ENCODE data around the gene BAHD1. TPM values are rescaled to one million over a fixed set of nuclear protein-coding genes. Genes with fewer than 3 reads are reported as not detected.

BAHD1 gene
- total and polyA plus RNA-seq, 2 donors (not counting 1 experiment from before 2014, with no cell fraction given) = 15.0 to 34.7 TPM

GRCh38 chr15:40472171-40472727 lies 31.5 kb downstream of the BAHD1 start:
- Histone ChIP-seq H3K79me2 (ENCODE audit: control insufficient read depth, insufficient read depth, low read length) (peaks cover 3% of the 10 kb centered on the region), H3K4me3 (ENCODE audit: control extremely low read depth in 1 of 5, extremely low read depth in 1 of 5, insufficient read depth in 1 of 5, low read depth in 2 of 5, low read length in 4 of 5) (peak overlapping the region in 4 of 5 experiments; percentile 77 to 84 (median 79)), H3K27ac (ENCODE audit: low read length in 2 of 2) (no peak overlapping the region), H3K9ac (ENCODE audit: low read length) (peak overlapping the region; percentile 94), H3K4me2 (replicated peaks; ENCODE audit: low read depth, low read length, poor library complexity, severe bottlenecking) (peak overlapping the region; percentile 99), H2AFZ (ENCODE audit: insufficient read depth, low read depth, low read length, poor library complexity, severe bottlenecking) (peak overlapping the region; percentile 90), H3K36me3 (replicated peaks in 1 of 2; ENCODE audit: control extremely low read depth in 1 of 2, control insufficient read depth in 1 of 2, extremely low read depth in 1 of 2, insufficient read depth in 2 of 2, low read length in 1 of 2) (no peaks in the 10 kb centered on the region), H3K9me3 (ENCODE audit: control extremely low read depth in 1 of 3, control insufficient read depth in 2 of 3, insufficient read depth in 1 of 3, low read length in 2 of 3) (no peaks in the 10 kb centered on the region), H3K27me3 (replicated peaks in 1 of 4; ENCODE audit: control extremely low read depth in 1 of 4, control insufficient read depth in 3 of 4, insufficient read depth in 4 of 4, low read length in 3 of 4) (no peaks in the 10 kb centered on the region), H3K4me1 (ENCODE audit: control insufficient read depth in 2 of 2, insufficient read depth in 2 of 2, low read length in 2 of 2) (peaks cover 6 to 18% of the 10 kb centered on the region in 2 donors), H4K20me1 (ENCODE audit: control insufficient read depth, insufficient read depth, low read length, poor library complexity, severe bottlenecking) (no peaks in the 10 kb centered on the region)
- Mint-ChIP-seq H3K9me3 (ENCODE audit: insufficient read depth) (no peaks in the 10 kb centered on the region), H3K4me3 (peak overlapping the region; percentile 94), H3K27ac (peak overlapping the region; percentile 95), H3K4me1 (peaks cover 15% of the 10 kb centered on the region), H3K27me3 (no peaks in the 10 kb centered on the region)
- 64% methylated on average over 9 of the region's 9 CpGs for WGBS (ENCODE audit: insufficient coverage)
- DNase-seq (no peak), ATAC-seq (ENCODE audit: low read depth) (no peak)
- intact Hi-C loops (cut with micrococcal nuclease) = no loop called here
- no peak for TF ChIP-seq EZH2 (IDR thresholded peaks at IDR 0.05; ENCODE audit: borderline replicate concordance, insufficient read depth, low read depth, low read length, poor library complexity, severe bottlenecking)
- no peak for TF ChIP-seq CTCF (IDR thresholded peaks at IDR 0.05)
- CTCF ChIA-PET = no interaction called here
- POLR2A ChIA-PET = no interaction called here

GRCh38 chr15:40474581-40474980 lies 33.8 kb downstream of the BAHD1 start:
- intact Hi-C loops (cut with micrococcal nuclease) = no loop called here
- H3K79me2 ChIP-seq (ENCODE audit: control insufficient read depth, insufficient read depth, low read length) = peaks cover 3% of the 10 kb centered on the region
- H4K20me1 ChIP-seq (ENCODE audit: control insufficient read depth, insufficient read depth, low read length, poor library complexity, severe bottlenecking) = no peaks in the 10 kb centered on the region
- Mint-ChIP-seq H3K4me1 (peaks cover 15% of the 10 kb centered on the region), H3K4me3 (no peak overlapping the region), H3K27me3 (peaks cover 8% of the 10 kb centered on the region), H3K27ac (no peak overlapping the region), H3K9me3 (ENCODE audit: insufficient read depth) (no peaks in the 10 kb centered on the region)
- no peak overlapping the region for H3K9ac ChIP-seq (ENCODE audit: low read length)
- CTCF ChIA-PET = no interaction called here
- no peak for TF ChIP-seq CTCF (IDR thresholded peaks at IDR 0.05)
- no peak for TF ChIP-seq EZH2 (IDR thresholded peaks at IDR 0.05; ENCODE audit: borderline replicate concordance, insufficient read depth, low read depth, low read length, poor library complexity, severe bottlenecking)
- POLR2A ChIA-PET = interaction anchor here (0.6 kb wide), 1 partner anchor 91 kb away, joined by 5 read pairs; no protein-coding TSS in a partner anchor
- H3K27me3 ChIP-seq (replicated peaks in 1 of 4; ENCODE audit: control extremely low read depth in 1 of 4, control insufficient read depth in 3 of 4, insufficient read depth in 4 of 4, low read length in 3 of 4) = peaks cover 0 to 4% (median 2%) of the 10 kb centered on the region in 4 experiments
- DNase-seq (no peak), ATAC-seq (ENCODE audit: low read depth) (no peak)
- H2AFZ ChIP-seq (ENCODE audit: insufficient read depth, low read depth, low read length, poor library complexity, severe bottlenecking) = no peak overlapping the region
- no peak overlapping the region for H3K27ac ChIP-seq (ENCODE audit: low read length in 2 of 2)
- no peak overlapping the region for H3K4me3 ChIP-seq (ENCODE audit: control extremely low read depth in 1 of 5, extremely low read depth in 1 of 5, insufficient read depth in 1 of 5, low read depth in 2 of 5, low read length in 4 of 5)
- no peaks in the 10 kb centered on the region for H3K36me3 ChIP-seq (replicated peaks in 1 of 2; ENCODE audit: control extremely low read depth in 1 of 2, control insufficient read depth in 1 of 2, extremely low read depth in 1 of 2, insufficient read depth in 2 of 2, low read length in 1 of 2)
- H3K9me3 ChIP-seq (ENCODE audit: control extremely low read depth in 1 of 3, control insufficient read depth in 2 of 3, insufficient read depth in 1 of 3, low read length in 2 of 3) = no peaks in the 10 kb centered on the region
- H3K4me2 ChIP-seq (replicated peaks; ENCODE audit: low read depth, low read length, poor library complexity, severe bottlenecking) = no peak overlapping the region
- H3K4me1 ChIP-seq (ENCODE audit: control insufficient read depth in 2 of 2, insufficient read depth in 2 of 2, low read length in 2 of 2) = peaks cover 6 to 18% of the 10 kb centered on the region in 2 donors
- WGBS (ENCODE audit: insufficient coverage) = 89% methylated on average over 2 of the region's 8 CpGs

Data from B cell (primary cell).